BE2C (cell line): ENCODE results near the gene TTC34.

Source experiments
- DNase-seq: peaks from one replicate; pipeline ENCODE4 v3.0.0-alpha.2; 2020
- H3K27me3 ChIP-seq: fragments of 250-450 bp; sonication (Bioruptor Pico); 2 replicates; pipeline ENCODE4 v1.5.1; 2020; ENCODE audit warnings: mild to moderate bottlenecking
- H3K36me3 ChIP-seq: fragments of 250-450 bp; sonication (Bioruptor Pico); 2 replicates; pipeline ENCODE4 v1.5.1; 2020; ENCODE audit warnings: mild to moderate bottlenecking
- H3K4me1 ChIP-seq: fragments of 250-450 bp; sonication (Bioruptor Pico); 2 replicates; pipeline ENCODE4 v1.5.1; 2020
- H3K4me3 ChIP-seq: 2 replicates; pipeline ENCODE4 v1.5.1; 2011; ENCODE audit warnings: low read depth, low read length
- H3K9me3 ChIP-seq: fragments of 250-450 bp; sonication (Bioruptor Pico); 2 replicates; pipeline ENCODE4 v1.5.1; 2020
- TF ChIP-seq, protein P1 (sequence below): IDR thresholded peaks from 2 replicates; pipeline ENCODE4 v1.5.1; 2012; ENCODE audit warnings: mild to moderate bottlenecking, low read depth, low read length

The TTC34 gene

DNA sequence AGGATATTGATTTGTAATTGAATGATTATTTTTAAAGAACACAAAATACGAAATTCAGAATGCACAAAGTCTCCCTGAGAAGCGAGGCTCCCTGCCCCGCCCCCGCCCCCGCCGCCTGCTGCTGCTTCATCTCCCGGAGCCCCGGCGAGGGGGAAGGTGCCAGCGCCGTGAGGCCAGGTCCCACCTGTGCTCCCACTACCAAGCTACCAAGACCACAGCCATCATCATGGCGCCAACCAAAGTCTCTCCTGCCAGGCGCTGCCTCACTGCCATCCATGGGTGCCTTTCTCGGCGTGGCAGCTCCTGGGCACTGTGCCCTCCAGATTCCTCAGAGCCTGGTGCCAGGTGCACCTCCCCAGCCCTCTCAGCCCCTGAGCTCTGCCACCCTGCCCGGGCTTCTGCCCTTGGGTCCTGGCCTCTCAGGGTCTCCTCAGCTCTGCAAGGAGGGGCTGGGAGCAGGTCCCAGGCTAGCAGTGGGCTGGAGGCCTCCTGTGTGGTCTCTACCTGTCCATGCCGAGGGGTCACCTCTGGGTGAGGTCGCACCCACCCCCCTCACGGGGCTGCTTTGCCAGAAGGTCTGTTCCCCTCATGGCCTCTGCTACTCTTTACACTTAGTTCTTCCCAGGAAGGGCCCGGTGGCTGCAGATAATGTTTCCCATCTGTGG lies 29.4 kb upstream of the TTC34 start:
- no peak for DNase-seq
- TF ChIP-seq, protein P1, sequence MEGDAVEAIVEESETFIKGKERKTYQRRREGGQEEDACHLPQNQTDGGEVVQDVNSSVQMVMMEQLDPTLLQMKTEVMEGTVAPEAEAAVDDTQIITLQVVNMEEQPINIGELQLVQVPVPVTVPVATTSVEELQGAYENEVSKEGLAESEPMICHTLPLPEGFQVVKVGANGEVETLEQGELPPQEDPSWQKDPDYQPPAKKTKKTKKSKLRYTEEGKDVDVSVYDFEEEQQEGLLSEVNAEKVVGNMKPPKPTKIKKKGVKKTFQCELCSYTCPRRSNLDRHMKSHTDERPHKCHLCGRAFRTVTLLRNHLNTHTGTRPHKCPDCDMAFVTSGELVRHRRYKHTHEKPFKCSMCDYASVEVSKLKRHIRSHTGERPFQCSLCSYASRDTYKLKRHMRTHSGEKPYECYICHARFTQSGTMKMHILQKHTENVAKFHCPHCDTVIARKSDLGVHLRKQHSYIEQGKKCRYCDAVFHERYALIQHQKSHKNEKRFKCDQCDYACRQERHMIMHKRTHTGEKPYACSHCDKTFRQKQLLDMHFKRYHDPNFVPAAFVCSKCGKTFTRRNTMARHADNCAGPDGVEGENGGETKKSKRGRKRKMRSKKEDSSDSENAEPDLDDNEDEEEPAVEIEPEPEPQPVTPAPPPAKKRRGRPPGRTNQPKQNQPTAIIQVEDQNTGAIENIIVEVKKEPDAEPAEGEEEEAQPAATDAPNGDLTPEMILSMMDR, result no peak
- Histone ChIP-seq H3K4me1 (no peaks in the 10 kb centered on the region), H3K36me3 (no peaks in the 10 kb centered on the region), H3K9me3 (no peaks in the 10 kb centered on the region), H3K27me3 (no peaks in the 10 kb centered on the region), H3K4me3 (no peak overlapping the region)

- no peaks in the 10 kb centered on the region for H3K27me3 ChIP-seq
- H3K9me3 ChIP-seq, result no peaks in the 10 kb centered on the region
- H3K4me1 ChIP-seq, result no peaks in the 10 kb centered on the region
- H3K36me3 ChIP-seq, result no peaks in the 10 kb centered on the region
- TF ChIP-seq, protein P1, result no peak
- DNase-seq, result no peak
- no peak overlapping the region for H3K4me3 ChIP-seq
These were observed 28.5 kb upstream of the TTC34 start for GRCh38 chr1:2829846-2830615.

GRCh38 chr1:2828586-2829250 lies 27.2 kb upstream of the TTC34 start:
- no peak overlapping the region for H3K4me3 ChIP-seq

DNA sequence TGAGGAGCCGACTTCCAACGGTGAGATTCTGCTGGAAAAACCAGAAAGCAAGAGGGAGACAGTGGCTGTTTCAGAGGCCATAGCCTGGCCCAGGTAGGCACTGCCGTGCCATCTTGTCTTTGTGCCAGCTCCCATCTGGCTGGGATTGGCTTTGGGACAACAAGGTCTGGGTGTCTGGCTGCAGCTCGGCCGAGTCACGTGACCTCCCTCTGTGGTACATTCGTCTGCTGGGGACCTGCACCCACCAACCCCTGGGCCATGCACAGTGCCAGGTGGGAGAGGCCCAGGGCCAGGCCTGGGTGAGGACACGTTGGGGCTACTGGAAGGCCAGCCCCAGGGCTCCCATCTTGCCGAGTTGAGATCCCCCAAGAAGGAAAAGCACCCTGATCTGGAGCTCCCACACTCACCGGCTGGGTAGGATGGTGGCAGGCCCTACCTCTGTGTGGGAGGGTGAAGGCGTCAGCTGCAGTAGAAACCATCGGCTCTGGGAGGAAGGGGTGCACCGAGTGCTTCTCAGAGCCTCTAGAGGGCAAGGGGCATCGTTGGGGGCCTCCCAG lies 25.3 kb upstream of the TTC34 start:
- no peaks in the 10 kb centered on the region for H3K27me3 ChIP-seq

More at GRCh38 chr1:2828586-2829250, 27.2 kb upstream of the TTC34 start:
- Histone ChIP-seq H3K4me1 (no peaks in the 10 kb centered on the region), H3K27me3 (no peaks in the 10 kb centered on the region), H3K36me3 (no peaks in the 10 kb centered on the region), H3K9me3 (no peaks in the 10 kb centered on the region)
- TF ChIP-seq, protein P1, result no peak
- no peak for DNase-seq

GRCh38 chr1:2826316-2826715 lies 24.8 kb upstream of the TTC34 start:
- no peaks in the 10 kb centered on the region for H3K27me3 ChIP-seq
- H3K4me3 ChIP-seq, result no peak overlapping the region
- no peaks in the 10 kb centered on the region for H3K4me1 ChIP-seq
- no peak for DNase-seq
- TF ChIP-seq, protein P1, result no peak
- H3K9me3 ChIP-seq, result no peaks in the 10 kb centered on the region
- no peaks in the 10 kb centered on the region for H3K36me3 ChIP-seq

More for the DNA sequence above, 25.3 kb upstream of the TTC34 start:
- H3K36me3 ChIP-seq, result no peaks in the 10 kb centered on the region
- H3K9me3 ChIP-seq, result no peaks in the 10 kb centered on the region
- no peak overlapping the region for H3K4me3 ChIP-seq
- TF ChIP-seq, protein P1, result no peak
- DNase-seq, result no peak
- H3K4me1 ChIP-seq, result no peaks in the 10 kb centered on the region
